ENCODE measurements around the gene DGKG. TPM values are rescaled to one million over a fixed set of nuclear protein-coding genes. Genes with fewer than 3 reads are reported as not detected.
A peak's percentile ranks its signal among the peaks of the same experiment; 100 is the strongest.

DGKG gene
- total and polyA plus RNA-seq, 2 of the 8 experiments (the other 6 are each of a cell fraction or from before 2014, with no cell fraction given): 0.30 to 0.48 TPM

GRCh38 chr3:186117521-186118134 is 244.4 kb downstream of the DGKG start:
- H3K56ac ChIP-seq (replicated peaks; ENCODE audit: insufficient read length, low read depth, low read length): no peak overlapping the region
- H3K4me1 ChIP-seq (replicated peaks in 1 of 4; ENCODE audit: control insufficient read depth in 3 of 4, insufficient read depth in 4 of 4, low read length in 3 of 4): peaks cover 3 to 8% (median 4%) of the 10 kb centered on the region in 4 experiments; a peak in 4 of 7 replicates
- no peak overlapping the region for H3K4ac ChIP-seq (replicated peaks; ENCODE audit: insufficient read length, low read depth, low read length)
- H4K91ac ChIP-seq (replicated peaks; ENCODE audit: insufficient read length, low read length): no peak overlapping the region
- ChIA-PET CTCF (ENCODE audit: partially characterized antibody) (interaction anchor here (1.0 to 1.9 kb wide), 4 partner anchors 10 to 25 kb away, joined by 3 to 5 read pairs (median 3); no protein-coding TSS in a partner anchor), POLR2A (ENCODE audit: partially characterized antibody) (interaction anchor here (1.1 to 5.9 kb wide), 2 partner anchors 8 to 36 kb away, joined by 3 to 42 read pairs; partner anchors contain the start of gene ETV5)
- H3K36me3 ChIP-seq (ENCODE audit: control insufficient read depth in 2 of 4, insufficient read depth in 4 of 4, low read length in 3 of 4): no peaks in the 10 kb centered on the region; a peak in 1 of 8 replicates
- peaks cover 8 to 34% (median 19%) of the 10 kb centered on the region in 4 experiments for H3K27me3 ChIP-seq (replicated peaks in 1 of 4; ENCODE audit: control insufficient read depth in 3 of 4, extremely low read depth in 1 of 4, insufficient read depth in 3 of 4, low read length in 3 of 4)
- no peaks in the 10 kb centered on the region for H4K20me1 ChIP-seq (replicated peaks in 1 of 2; ENCODE audit: control insufficient read depth in 1 of 2, insufficient read depth in 2 of 2, low read length in 2 of 2)
- no peak overlapping the region for H3K14ac ChIP-seq (ENCODE audit: insufficient read length)
- FAIRE-seq (no peak), DNase-seq (ENCODE audit: low read depth in 1 of 2, low spot score in 2 of 2) (no peak)
- no peak overlapping the region for H2AK5ac ChIP-seq (ENCODE audit: low read depth, low read length)
- no peak overlapping the region for H2BK120ac ChIP-seq (replicated peaks; ENCODE audit: low read depth, low read length)
- no peak overlapping the region for H4K5ac ChIP-seq (ENCODE audit: insufficient read length, low read depth, low read length)
- no peak overlapping the region for H3K4me2 ChIP-seq (ENCODE audit: insufficient read depth in 1 of 2, low read depth in 2 of 2, low read length in 2 of 2)
- no peak overlapping the region for H4K8ac ChIP-seq (ENCODE audit: extremely low read depth, insufficient read depth, low read length)
- no peak overlapping the region for H2BK12ac ChIP-seq (ENCODE audit: low read depth, low read length)
- no peak overlapping the region for H2BK5ac ChIP-seq (ENCODE audit: low read depth, low read length)
- no peak overlapping the region for H2BK20ac ChIP-seq (ENCODE audit: low read length)
- H3K79me1 ChIP-seq (ENCODE audit: low read depth, low read length): no peaks in the 10 kb centered on the region
- no peak overlapping the region for H2AFZ ChIP-seq (ENCODE audit: low read length)
- H3K23ac ChIP-seq (ENCODE audit: insufficient read length): no peak overlapping the region
- H3K23me2 ChIP-seq (ENCODE audit: low read depth, low read length): 0 out of 2 replicates have a peak, but pooled peaks cover 1% of the 10 kb centered on the region
- no peak overlapping the region for H2BK15ac ChIP-seq (ENCODE audit: low read length)
- no peak overlapping the region for H3K4me3 ChIP-seq (ENCODE audit: extremely low read depth in 1 of 4, insufficient read depth in 2 of 4, low read depth in 3 of 4, low read length in 4 of 4)
- H3K9ac ChIP-seq (replicated peaks in 1 of 4; ENCODE audit: extremely low read depth in 1 of 4, low read depth in 3 of 4, low read length in 3 of 4): 0 out of 7 replicates have a peak overlapping the region, but pooled peaks of 1 of the 4 experiments have one; percentile 16
- no peaks in the 10 kb centered on the region for H3K79me2 ChIP-seq (ENCODE audit: control insufficient read depth in 1 of 2, insufficient read depth in 2 of 2, low read length in 2 of 2)
- H3K27ac ChIP-seq (ENCODE audit: low read depth, low read length): no peak overlapping the region
- 82% methylated on average over 3 of the region's 3 CpGs; no CpG with 5 or more reads in 1 of the 2 experiments for WGBS, 2 experiments (ENCODE audit: extremely low coverage in 1 of 2, insufficient coverage in 1 of 2, insufficient read length in 1 of 2, insufficient replicate concordance in 2 of 2, low coverage in 1 of 2, low lambda C conversion rate in 2 of 2, missing lambda C conversion rate in 1 of 2)
- no peaks in the 10 kb centered on the region for H3K9me3 ChIP-seq (ENCODE audit: insufficient read depth in 2 of 2, low read depth in 1 of 2, low read length in 1 of 2)
- TF ChIP-seq GABPA (IDR thresholded peaks at IDR 0.05; ENCODE audit: borderline replicate concordance, insufficient read depth, low read length) (no peak), HDAC6 (IDR thresholded peaks at IDR 0.05; ENCODE audit: low read depth, low read length) (no peak), SP2 (IDR thresholded peaks at IDR 0.05; ENCODE audit: low read length) (no peak), CREB1 (IDR thresholded peaks at IDR 0.05) (no peak), CEBPB (IDR thresholded peaks at IDR 0.05; ENCODE audit: low read depth, low read length) (no peak), POLR2AphosphoS5 (IDR thresholded peaks at IDR 0.05; ENCODE audit: low read depth, low read length) (no peak), EZH2 (IDR thresholded peaks at IDR 0.05; ENCODE audit: low read depth, low read length, severe bottlenecking) (no peak), TAF7 (optimal IDR thresholded peaks at IDR 0.05; ENCODE audit: borderline replicate concordance, low read depth, low read length) (no peak), KDM5A (IDR thresholded peaks at IDR 0.05; ENCODE audit: low read length) (no peak), ZNF274 (IDR thresholded peaks at IDR 0.05; ENCODE audit: borderline replicate concordance, extremely low read depth, low read length) (no peak), CHD2 (IDR thresholded peaks at IDR 0.05; ENCODE audit: low read length) (no peak), SIX5 (IDR thresholded peaks at IDR 0.05; ENCODE audit: low read depth, low read length) (no peak)
- no peak overlapping the region for H3K18ac ChIP-seq (ENCODE audit: extremely low read depth, low read length)
